ENCODE results near the gene GIN1.

DNA sequence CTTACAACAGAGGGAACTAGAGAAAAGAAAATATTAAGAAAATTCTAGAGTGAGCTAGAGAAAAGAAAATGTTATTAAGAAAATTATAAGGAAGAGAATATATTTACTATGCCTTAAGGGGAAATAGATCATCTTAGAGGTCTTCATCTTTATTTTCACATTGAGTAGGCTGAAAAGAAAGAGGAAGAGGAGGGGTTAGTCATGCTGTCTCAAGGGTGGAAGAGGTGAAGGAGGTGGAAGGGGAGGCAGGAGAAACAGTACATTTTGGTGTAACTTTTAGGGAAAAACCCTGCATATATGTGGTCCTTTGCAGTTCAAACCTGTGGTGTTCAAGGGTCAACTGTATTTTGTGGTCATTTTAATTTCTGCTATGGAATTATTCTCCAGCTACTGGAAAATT is 46.8 kb upstream of the GIN1 start:
- TF ChIP-seq POLR2AphosphoS5 (IDR thresholded peaks at IDR 0.05) = no peak
- TF ChIP-seq, protein P1, sequence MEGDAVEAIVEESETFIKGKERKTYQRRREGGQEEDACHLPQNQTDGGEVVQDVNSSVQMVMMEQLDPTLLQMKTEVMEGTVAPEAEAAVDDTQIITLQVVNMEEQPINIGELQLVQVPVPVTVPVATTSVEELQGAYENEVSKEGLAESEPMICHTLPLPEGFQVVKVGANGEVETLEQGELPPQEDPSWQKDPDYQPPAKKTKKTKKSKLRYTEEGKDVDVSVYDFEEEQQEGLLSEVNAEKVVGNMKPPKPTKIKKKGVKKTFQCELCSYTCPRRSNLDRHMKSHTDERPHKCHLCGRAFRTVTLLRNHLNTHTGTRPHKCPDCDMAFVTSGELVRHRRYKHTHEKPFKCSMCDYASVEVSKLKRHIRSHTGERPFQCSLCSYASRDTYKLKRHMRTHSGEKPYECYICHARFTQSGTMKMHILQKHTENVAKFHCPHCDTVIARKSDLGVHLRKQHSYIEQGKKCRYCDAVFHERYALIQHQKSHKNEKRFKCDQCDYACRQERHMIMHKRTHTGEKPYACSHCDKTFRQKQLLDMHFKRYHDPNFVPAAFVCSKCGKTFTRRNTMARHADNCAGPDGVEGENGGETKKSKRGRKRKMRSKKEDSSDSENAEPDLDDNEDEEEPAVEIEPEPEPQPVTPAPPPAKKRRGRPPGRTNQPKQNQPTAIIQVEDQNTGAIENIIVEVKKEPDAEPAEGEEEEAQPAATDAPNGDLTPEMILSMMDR (IDR thresholded peaks at IDR 0.05) = no peak

Measured in suprapubic skin (tissue), 3 donors.